GM18526 (cell line): ENCODE data around the gene CST1.
"Not testable (repeated sequence)": the region's sequence is repeated elsewhere in the genome, so short reads cannot be mapped to it uniquely, and the experiment has no call there.

Experiments
- POLR2A ChIP-seq: IDR thresholded peaks from 3 replicates; pipeline ENCODE4 v1.6.1; 2011; ENCODE audit not compliant: insufficient read length; ENCODE audit errors: extremely low read depth

Gene CST1

GRCh38 chr20:23750786-23751185 is at the start of gene CST1:
Gene CST1, minus strand, starts transcription at chr20:23750935. Its CDS starts 69 bp downstream, at chr20:23750866.
- not testable (repeated sequence) for TF ChIP-seq POLR2A

- no peak for TF ChIP-seq POLR2A
These were observed 44.8 kb upstream of the CST1 start for GRCh38 chr20:23795526-23795925.

- no peak for TF ChIP-seq POLR2A
These were observed 44.1 kb upstream of the CST1 start for GRCh38 chr20:23794841-23795240.

GRCh38 chr20:23794065-23794464 is 43.3 kb upstream of the CST1 start:
- TF ChIP-seq POLR2A: no peak

- TF ChIP-seq POLR2A: no peak
These were observed 32.7 kb upstream of the CST1 start for GRCh38 chr20:23783447-23783846.

GRCh38 chr20:23782366-23782983 is 31.7 kb upstream of the CST1 start:
- TF ChIP-seq POLR2A: no peak

GRCh38 chr20:23776067-23776771 is 25.5 kb upstream of the CST1 start:
- no peak for TF ChIP-seq POLR2A

- no peak for TF ChIP-seq POLR2A
These were observed 23.3 kb upstream of the CST1 start for GRCh38 chr20:23774081-23774480.

GRCh38 chr20:23773579-23773978 is 22.8 kb upstream of the CST1 start:
- TF ChIP-seq POLR2A: no peak

GRCh38 chr20:23773127-23773526 is 22.4 kb upstream of the CST1 start:
- TF ChIP-seq POLR2A: no peak

GRCh38 chr20:23772074-23772473 is 21.3 kb upstream of the CST1 start:
- TF ChIP-seq POLR2A: no peak

GRCh38 chr20:23770384-23770783 is 19.6 kb upstream of the CST1 start:
- no peak for TF ChIP-seq POLR2A

GRCh38 chr20:23766531-23766930 is 15.8 kb upstream of the CST1 start:
- no peak for TF ChIP-seq POLR2A

- TF ChIP-seq POLR2A: no peak
These were observed 14.8 kb upstream of the CST1 start for GRCh38 chr20:23765578-23765977.

GRCh38 chr20:23763345-23763744 is 12.6 kb upstream of the CST1 start:
- TF ChIP-seq POLR2A: no peak

- TF ChIP-seq POLR2A: no peak
These were observed 8.7 kb upstream of the CST1 start for GRCh38 chr20:23759306-23759940.
